ENCODE data around the gene OGA. TPM values are rescaled to one million over a fixed set of nuclear protein-coding genes. Genes with fewer than 3 reads are reported as not detected.

The OGA gene
- total and polyA plus RNA-seq, 2 of the 8 experiments (the other 6 are each of a cell fraction or from before 2014, with no cell fraction given): 31.2 to 107 TPM

- TF ChIP-seq TAF7 (optimal IDR thresholded peaks at IDR 0.05; ENCODE audit: borderline replicate concordance, low read depth, low read length) (peak; percentile 25), POLR2AphosphoS5 (IDR thresholded peaks at IDR 0.05; ENCODE audit: low read depth, low read length) (peak; percentile 46), SUZ12 (IDR thresholded peaks at IDR 0.05; ENCODE audit: low read length) (no peak), SIRT6 (IDR thresholded peaks at IDR 0.05; ENCODE audit: low read length) (no peak)
Observed at GRCh38 chr10:101782811-101783735, 35.2 kb downstream of the OGA start, which contains the start of gene NPM3 (continued).

Data from H1 (cell line).